Adrenal gland (tissue), 12 donors: ENCODE data around the gene NPAS3. TPM values are rescaled to one million over a fixed set of nuclear protein-coding genes. Genes with fewer than 3 reads are reported as not detected.

Source experiments
- DNase-seq, 7 donors: peaks; one replicate each; pipeline ENCODE4 v3.0.0-alpha.2; 2019 to 2020
- H3K27ac ChIP-seq, 5 donors: fragments of 200-600 bp; sonication (generic) in 4 of 5; 1 replicate in 3 of 5; 2 replicates in 2 of 5; pipeline versions ENCODE4 v1.5.1 to v1.8.0; 2016 to 2020; ENCODE audit warnings: mild to moderate bottlenecking in 1 of 5
- H3K27me3 ChIP-seq: fragments of 200-600 bp; 2 replicates; pipeline ENCODE4 v1.8.0; 2021
- H3K36me3 ChIP-seq, 2 donors: fragments of 200-600 bp; replicated peaks in 1 of 2; 1 replicate in 1 of 2; 2 replicates in 1 of 2; pipeline versions ENCODE4 v1.5.1 to v1.8.0; 2018 to 2022
- H3K4me1 ChIP-seq, 2 donors: fragments of 200-600 bp; replicated peaks in 1 of 2; 1 replicate in 1 of 2; 2 replicates in 1 of 2; pipeline versions ENCODE4 v1.5.1 to v1.8.0; 2018 to 2021
- H3K4me3 ChIP-seq, 4 donors: fragments of 200-600 bp; sonication (generic) in 3 of 4; one replicate each; pipeline ENCODE4 v1.5.1; 2016 to 2018
- H3K9me3 ChIP-seq, 3 donors: fragments of 200-600 bp; sonication (generic) in 1 of 3; replicated peaks in 1 of 3; 1 replicate in 2 of 3; 2 replicates in 1 of 3; pipeline versions ENCODE4 v1.5.1 to v1.8.0; 2016 to 2021
- POLR2A ChIP-seq, 2 donors: fragments of 450-650 bp; IDR thresholded peaks; one replicate each; pipeline ENCODE4 v1.6.1; 2017; ENCODE audit warnings: antibody characterized with exemption in 2 of 2, mild to moderate bottlenecking in 2 of 2, moderate library complexity in 1 of 2
- WGBS, 4 donors: extraction: QIAGEN DNeasy Blood & Tissue Kit in 2 of 4; methylation state at CpG; one replicate each; pipeline versions ENCODE4 v1.1.5 to v1.1.7; 2013 to 2017; 5-methylcytosine and 5-hydroxymethylcytosine counted together
- intact Hi-C, 2 donors: fragments of 100-400 bp; cut with DNase I; formaldehyde crosslinking; loops; one replicate each; pipeline versions ENCODE4 v1.14.1 to v1.15.0; 2022 to 2023
- polyA plus RNA-seq, 3 donors: library from polyadenylated mRNA; stranded (reverse); fragments of 200-250 nt in 2 of 3; fragments of 350-450 nt in 1 of 3; fragmentation: Illumina TruSeq in 1 of 3; extraction: RNeasy Lipid Tissue Mini Kit (QIAGEN cat#74804) in 1 of 3; gene quantifications; one replicate each; pipeline ENCODE4 v1.2.3, GENCODE V29; 2013 to 2014
- total RNA-seq, 9 donors: library from RNA; depleted of rRNA in 4 of 9; stranded (reverse); fragments of >200 nt in 4 of 9; fragments of 120-200 nt in 1 of 9; fragmentation: NEBNext Ultra II Directional in 1 of 9; extraction: Animal tissue kit (Norgen Biotek cat#: 25700) in 1 of 9; gene quantifications; one replicate each; pipeline versions ENCODE4 v1.1.0 to v1.2.4, GENCODE V29; 2013 to 2023
- TF ChIP-seq, protein P1 (sequence below), 6 experiments: fragments of 450-650 bp in 4 of 6; fragments of 200-600 bp in 2 of 6; sonication (generic) in 1 of 6; IDR thresholded peaks; 1 replicate in 5 of 6; 2 replicates in 1 of 6; pipeline versions ENCODE4 v1.5.1 to v1.8.0; 2016 to 2021; ENCODE audit warnings: antibody characterized with exemption in 6 of 6, mild to moderate bottlenecking in 2 of 6, moderate library complexity in 1 of 6
- donor health status: healthy with polysubstance abuse.
- donor health status: Bipolar disorder and iron deficiency.
- donor health status: DM: yes; HTN: yes; CAD: no.
- donor health status: DM: no; HTN: no; CAD: no.
- donor health status: DM: no; HTN: no; CAD: no.
- donor health status: DM: yes; HTN: yes; CAD: no.

The NPAS3 gene
- total and polyA plus RNA-seq, 12 donors: 0.36 to 7.5 (median 1.5) TPM

DNA sequence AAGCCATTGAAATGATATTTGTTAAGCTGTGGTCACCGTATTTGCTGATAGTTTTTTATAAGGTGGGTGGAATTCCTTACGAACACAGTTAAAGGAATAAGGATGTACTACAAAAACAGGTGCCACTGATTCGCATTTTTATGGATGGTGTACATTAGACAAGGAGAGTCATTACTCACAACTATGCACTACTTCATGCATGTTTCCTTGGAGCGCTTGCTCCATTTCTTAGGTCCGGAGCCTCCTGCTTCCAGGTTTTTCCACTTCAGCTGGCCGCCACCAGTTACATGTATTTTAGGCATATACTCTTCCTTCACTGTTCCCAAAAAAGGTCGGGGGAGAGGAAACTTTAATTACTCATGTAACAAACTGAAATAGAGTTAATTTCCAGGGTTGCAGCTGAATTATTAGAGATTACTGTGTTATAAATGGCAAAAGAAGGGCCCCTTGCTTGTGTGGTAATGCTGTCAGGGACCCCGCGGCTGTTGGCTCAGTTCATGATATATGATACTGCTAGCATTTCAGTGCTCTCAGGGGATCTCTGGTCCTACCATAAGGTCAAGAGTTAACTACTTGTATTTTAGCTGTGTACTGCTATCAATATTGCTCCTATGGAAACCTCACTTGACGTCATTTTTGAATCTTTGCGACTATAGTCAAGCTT, 454.7 kb downstream of the NPAS3 start:
- Histone ChIP-seq H3K36me3 (no peaks in the 10 kb centered on the region), H3K4me3 (no peak overlapping the region), H3K4me1 (no peaks in the 10 kb centered on the region), H3K27ac (no peak overlapping the region), H3K9me3 (no peaks in the 10 kb centered on the region), H3K27me3 (no peaks in the 10 kb centered on the region)
- intact Hi-C loops: no loop called here
- DNase-seq: no peak
- TF ChIP-seq, protein P1, sequence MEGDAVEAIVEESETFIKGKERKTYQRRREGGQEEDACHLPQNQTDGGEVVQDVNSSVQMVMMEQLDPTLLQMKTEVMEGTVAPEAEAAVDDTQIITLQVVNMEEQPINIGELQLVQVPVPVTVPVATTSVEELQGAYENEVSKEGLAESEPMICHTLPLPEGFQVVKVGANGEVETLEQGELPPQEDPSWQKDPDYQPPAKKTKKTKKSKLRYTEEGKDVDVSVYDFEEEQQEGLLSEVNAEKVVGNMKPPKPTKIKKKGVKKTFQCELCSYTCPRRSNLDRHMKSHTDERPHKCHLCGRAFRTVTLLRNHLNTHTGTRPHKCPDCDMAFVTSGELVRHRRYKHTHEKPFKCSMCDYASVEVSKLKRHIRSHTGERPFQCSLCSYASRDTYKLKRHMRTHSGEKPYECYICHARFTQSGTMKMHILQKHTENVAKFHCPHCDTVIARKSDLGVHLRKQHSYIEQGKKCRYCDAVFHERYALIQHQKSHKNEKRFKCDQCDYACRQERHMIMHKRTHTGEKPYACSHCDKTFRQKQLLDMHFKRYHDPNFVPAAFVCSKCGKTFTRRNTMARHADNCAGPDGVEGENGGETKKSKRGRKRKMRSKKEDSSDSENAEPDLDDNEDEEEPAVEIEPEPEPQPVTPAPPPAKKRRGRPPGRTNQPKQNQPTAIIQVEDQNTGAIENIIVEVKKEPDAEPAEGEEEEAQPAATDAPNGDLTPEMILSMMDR (IDR thresholded peaks at IDR 0.05): no peak
- no peak for TF ChIP-seq POLR2A (IDR thresholded peaks at IDR 0.05)
- 64 to 76% (median 76%) methylated on average over 11 of the region's 11 CpGs for WGBS, 4 donors

DNA sequence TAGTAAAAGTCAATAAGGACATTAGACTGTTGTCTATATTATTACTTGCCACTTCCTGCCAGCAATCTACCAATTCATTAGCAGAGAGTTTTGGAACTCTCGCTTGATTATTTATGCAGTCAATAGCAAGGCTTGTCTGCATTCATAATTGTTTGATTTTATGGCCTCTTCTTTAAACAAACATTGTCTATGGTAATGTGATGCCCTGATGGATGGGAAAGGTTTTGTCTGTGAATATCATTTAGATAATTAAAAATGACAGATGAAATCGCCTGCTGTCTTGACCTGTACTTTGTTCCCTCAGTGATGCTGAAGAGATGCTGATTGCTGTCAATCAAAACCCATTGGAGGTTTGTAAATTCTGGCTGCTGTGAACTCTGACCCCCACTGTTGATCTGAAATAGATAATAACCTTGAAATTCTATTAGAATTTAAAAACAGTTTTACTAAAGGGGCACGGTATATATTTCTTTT, 455.3 kb downstream of the NPAS3 start:
- no peaks in the 10 kb centered on the region for H3K9me3 ChIP-seq
- intact Hi-C loops: no loop called here
- no peaks in the 10 kb centered on the region for H3K36me3 ChIP-seq
- 84 to 91% (median 88%) methylated on average over 3 of the region's 3 CpGs for WGBS, 4 donors
- H3K4me3 ChIP-seq: no peak overlapping the region
- TF ChIP-seq, protein P1 (IDR thresholded peaks at IDR 0.05): no peak
- TF ChIP-seq POLR2A (IDR thresholded peaks at IDR 0.05): no peak
- H3K27me3 ChIP-seq: no peaks in the 10 kb centered on the region
- H3K27ac ChIP-seq: no peak overlapping the region
- DNase-seq: no peak
- H3K4me1 ChIP-seq: no peaks in the 10 kb centered on the region

DNA sequence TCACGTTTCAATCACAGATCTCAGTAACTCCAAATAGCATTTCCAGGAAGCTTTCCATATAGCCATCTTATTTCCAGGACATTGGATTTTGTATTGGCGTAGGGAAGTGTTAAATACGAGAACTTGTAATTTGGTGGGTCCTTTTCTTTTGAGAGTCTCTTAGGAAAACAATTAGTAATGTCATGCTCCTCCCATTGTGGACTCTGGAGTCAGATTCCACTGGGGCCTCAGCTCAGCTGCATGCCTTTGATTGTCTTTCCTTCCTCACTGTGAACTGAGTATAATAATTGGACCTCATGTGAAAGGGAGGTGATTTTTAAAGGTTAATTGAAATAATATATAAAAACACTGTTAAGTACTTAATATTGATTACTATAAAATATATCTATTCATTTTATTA, 462.6 kb downstream of the NPAS3 start:
- Histone ChIP-seq H3K4me1 (no peaks in the 10 kb centered on the region), H3K27me3 (no peaks in the 10 kb centered on the region), H3K4me3 (no peak overlapping the region), H3K27ac (no peak overlapping the region), H3K9me3 (peaks cover 0 to 11% (median 0%) of the 10 kb centered on the region in 3 donors), H3K36me3 (no peaks in the 10 kb centered on the region)
- 87 to 94% (median 91%) methylated on average over 3 of the region's 3 CpGs for WGBS, 4 donors
- TF ChIP-seq POLR2A (IDR thresholded peaks at IDR 0.05): no peak
- TF ChIP-seq, protein P1 (IDR thresholded peaks at IDR 0.05): no peak
- intact Hi-C loops: no loop called here
- no peak for DNase-seq

DNA sequence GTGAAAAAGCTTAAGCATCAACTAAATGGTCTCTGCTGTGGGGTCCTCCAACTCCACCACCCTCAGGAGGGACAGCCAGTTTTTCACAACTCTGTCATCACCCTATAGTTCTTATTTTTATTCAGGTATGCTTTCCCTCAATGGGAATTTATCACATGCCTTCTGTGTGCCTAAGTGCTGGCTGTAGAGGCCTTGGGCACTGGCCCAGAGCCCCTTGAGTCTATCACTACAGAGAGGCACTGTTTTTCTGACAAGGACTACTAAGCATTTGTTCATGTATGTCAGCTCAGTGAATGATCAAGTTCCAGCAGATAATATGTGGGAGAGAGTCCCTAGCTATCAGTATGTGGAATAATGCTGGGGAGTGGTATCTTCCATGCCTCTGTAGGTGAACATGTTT, 463.9 kb downstream of the NPAS3 start:
- TF ChIP-seq POLR2A (IDR thresholded peaks at IDR 0.05): no peak
- TF ChIP-seq, protein P1 (IDR thresholded peaks at IDR 0.05): no peak
- no peaks in the 10 kb centered on the region for H3K27me3 ChIP-seq
- intact Hi-C loops: no loop called here

More for the DNA sequence above, 463.9 kb downstream of the NPAS3 start:
- no peaks in the 10 kb centered on the region for H3K4me1 ChIP-seq
- peaks cover 0 to 11% (median 0%) of the 10 kb centered on the region in 3 donors for H3K9me3 ChIP-seq
- H3K4me3 ChIP-seq: no peak overlapping the region
- no peak for DNase-seq
- H3K27ac ChIP-seq: no peak overlapping the region
- H3K36me3 ChIP-seq: no peaks in the 10 kb centered on the region
